ENCODE results near the gene MFSD2B. TPM values are rescaled to one million over a fixed set of nuclear protein-coding genes. Genes with fewer than 3 reads are reported as not detected.

MFSD2B gene
- total and polyA plus RNA-seq, 10 of the 15 experiments (the other 5 are each of a cell fraction or from before 2014, with no cell fraction given) = 0.07 to 0.51 (median 0.16) TPM; not detected in 4

GRCh38 chr2:24073816-24074215 is 63.9 kb downstream of the MFSD2B start:
- no peak for FAIRE-seq
- Histone ChIP-seq H3K4me2 (ENCODE audit: control insufficient read depth, insufficient read depth) (peak overlapping the region; percentile 1; the same call in 1 of the 2 replicates), H3K79me2 (ENCODE audit: control insufficient read depth, insufficient read depth, low read length) (peaks cover 27% of the 10 kb centered on the region), H3K27ac (ENCODE audit: control insufficient read depth, insufficient read depth) (no peak overlapping the region), H3K4me3 (no peak overlapping the region), H2AFZ (ENCODE audit: control insufficient read depth, low read depth, low read length) (no peak overlapping the region), H4K20me1 (ENCODE audit: control insufficient read depth, insufficient read depth) (no peaks in the 10 kb centered on the region), H3K27me3 (replicated peaks in 1 of 2; ENCODE audit: control insufficient read depth in 2 of 2, insufficient read depth in 2 of 2, low read length in 1 of 2) (no peaks in the 10 kb centered on the region), H3K9me3 (replicated peaks; ENCODE audit: control insufficient read depth, insufficient read depth, low read length) (no peaks in the 10 kb centered on the region; the same call in 2 of the 3 replicates), H3K9ac (ENCODE audit: control insufficient read depth, insufficient read depth, low read length) (no peak overlapping the region), H3K36me3 (ENCODE audit: control insufficient read depth in 2 of 2, insufficient read depth in 2 of 2, low read length in 1 of 2) (peaks cover 0 to 5% of the 10 kb centered on the region in 2 experiments; a peak in 1 of 4 replicates), H3K4me1 (ENCODE audit: control insufficient read depth, insufficient read depth, low read length) (peaks cover 9% of the 10 kb centered on the region)
- ChIA-PET CTCF (interaction anchor here (0.9 to 5.0 kb wide), 4 partner anchors 11 to 249 kb away, joined by 3 to 30 read pairs (median 4); partner anchors contain the start of genes ATAD2B and TP53I3), POLR2A (interaction anchor here (1.2 to 1.7 kb wide), 2 partner anchors 27 to 148 kb away, joined by 4 to 6 read pairs; partner anchors contain the start of genes ATAD2B and WDCP), SMC1A (ENCODE audit: uncharacterized antibody, unreplicated experiment) (interaction anchor here (0.7 to 2.6 kb wide), 7 partner anchors 10 to 258 kb away, joined by 3 to 13 read pairs (median 3); partner anchors contain the start of gene ATAD2B), RAD21 (ENCODE audit: unreplicated experiment) (interaction anchor here (0.8 to 1.6 kb wide), 2 partner anchors 27 to 147 kb away, joined by 6 to 7 read pairs; partner anchors contain the start of genes ATAD2B and WDCP)
- no peak for DNase-seq (ENCODE audit: low read depth, low spot score)
- in situ Hi-C loops (cut with MboI) (no loop called here), intact Hi-C loops (cut with micrococcal nuclease; ENCODE audit: unreplicated experiment) (no loop called here)
- BruUV-seq (replicated peaks) = no TSS peak
- TF ChIP-seq JUNB (IDR thresholded peaks at IDR 0.05) (no peak), POLR2AphosphoS5 (IDR thresholded peaks at IDR 0.05; ENCODE audit: low read length) (no peak), HDAC6 (IDR thresholded peaks at IDR 0.05; ENCODE audit: unreplicated experiment) (no peak), MEF2B (IDR thresholded peaks at IDR 0.05; ENCODE audit: partially characterized antibody, poor library complexity, severe bottlenecking) (no peak), BRCA1 (IDR thresholded peaks at IDR 0.05; ENCODE audit: low read depth, low read length) (no peak), MAX (IDR thresholded peaks at IDR 0.05; ENCODE audit: low read depth, low read length) (no peak)
- WGBS (ENCODE audit: insufficient coverage, insufficient replicate concordance, low lambda C conversion rate, missing lambda C conversion rate) = 51% methylated on average over 6 of the region's 6 CpGs
- no peak for ATAC-seq

DNA sequence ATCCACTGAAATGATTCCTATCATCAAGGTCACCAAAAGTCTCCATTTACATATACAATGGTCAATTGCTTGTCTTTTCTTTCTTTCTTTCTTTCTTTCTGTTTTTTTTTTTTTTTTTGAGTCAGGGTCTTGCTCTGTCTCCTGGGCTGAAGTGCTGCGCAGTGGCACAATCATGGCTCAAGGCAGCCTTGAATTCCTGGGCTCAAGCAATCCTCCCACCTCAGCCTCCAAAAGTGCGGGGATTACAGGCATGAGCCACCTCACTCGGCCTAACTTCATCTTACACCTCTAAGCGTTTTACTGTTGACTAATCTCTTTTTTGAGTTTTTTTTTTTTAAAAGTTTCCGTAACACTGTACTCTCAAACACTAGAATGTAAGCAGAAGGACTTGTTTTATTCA is 65.4 kb downstream of the MFSD2B start:
- Histone ChIP-seq H3K79me2 (ENCODE audit: control insufficient read depth, insufficient read depth, low read length) (peaks cover 27% of the 10 kb centered on the region), H3K4me3 (peak overlapping the region; percentile 89), H3K9me3 (replicated peaks; ENCODE audit: control insufficient read depth, insufficient read depth, low read length) (no peaks in the 10 kb centered on the region; the same call in 2 of the 3 replicates), H3K27ac (ENCODE audit: control insufficient read depth, insufficient read depth) (peak overlapping the region; percentile 85; the same call in 1 of the 2 replicates), H3K27me3 (replicated peaks in 1 of 2; ENCODE audit: control insufficient read depth in 2 of 2, insufficient read depth in 2 of 2, low read length in 1 of 2) (no peaks in the 10 kb centered on the region), H3K4me2 (ENCODE audit: control insufficient read depth, insufficient read depth) (peak overlapping the region; percentile 89), H3K36me3 (ENCODE audit: control insufficient read depth in 2 of 2, insufficient read depth in 2 of 2, low read length in 1 of 2) (no peaks in the 10 kb centered on the region; a peak in 1 of 4 replicates), H3K9ac (ENCODE audit: control insufficient read depth, insufficient read depth, low read length) (peak overlapping the region; percentile 93), H4K20me1 (ENCODE audit: control insufficient read depth, insufficient read depth) (no peaks in the 10 kb centered on the region), H2AFZ (ENCODE audit: control insufficient read depth, low read depth, low read length) (no peak overlapping the region), H3K4me1 (ENCODE audit: control insufficient read depth, insufficient read depth, low read length) (peaks cover 9% of the 10 kb centered on the region)
- in situ Hi-C loops (cut with MboI) = no loop called here
- no TSS peak for BruUV-seq (replicated peaks)
- intact Hi-C loops (cut with micrococcal nuclease; ENCODE audit: unreplicated experiment) = no loop called here
- RAD21 ChIA-PET (ENCODE audit: unreplicated experiment) = interaction anchor here (0.7 to 2.6 kb wide), 2 partner anchors 9 to 149 kb away, joined by 3 to 45 read pairs; partner anchors contain the start of genes ATAD2B and TP53I3
- CTCF ChIA-PET = no interaction called here
- no peak for FAIRE-seq
- POLR2A ChIA-PET = no interaction called here
- SMC1A ChIA-PET (ENCODE audit: uncharacterized antibody, unreplicated experiment) = no interaction called here
- 26% methylated on average over 4 of the region's 5 CpGs for WGBS (ENCODE audit: insufficient coverage, insufficient replicate concordance, low lambda C conversion rate, missing lambda C conversion rate)
- no peak for ATAC-seq
- no peak for DNase-seq (ENCODE audit: low read depth, low spot score)
- TF ChIP-seq GATAD2B (conservative IDR thresholded peaks at IDR 0.05; ENCODE audit: low read depth) (no peak), BMI1 (IDR thresholded peaks at IDR 0.05; ENCODE audit: borderline replicate concordance) (no peak), NR2F1 (conservative IDR thresholded peaks at IDR 0.05) (no peak), MTA2 (IDR thresholded peaks at IDR 0.05; ENCODE audit: low read depth) (no peak), ZBTB11 (CRISPR knock-in tag; IDR thresholded peaks at IDR 0.05) (no peak), SMARCA5 (IDR thresholded peaks at IDR 0.05) (no peak), HDGF (IDR thresholded peaks at IDR 0.05) (no peak), RB1 (IDR thresholded peaks at IDR 0.05; ENCODE audit: borderline replicate concordance) (no peak), BCL11A (IDR thresholded peaks at IDR 0.05; ENCODE audit: low read depth, low read length) (no peak), STAT3 (IDR thresholded peaks at IDR 0.05; ENCODE audit: low read depth, low read length) (no peak)
